HFFc6 (cell line): Measurements from ENCODE around the gene URGCP. TPM values are rescaled to one million over a fixed set of nuclear protein-coding genes. Genes with fewer than 3 reads are reported as not detected.

Source experiments
- DNase-seq: peaks from one replicate; pipeline ENCODE4 v3.0.0-alpha.2; 2018
- H3K27ac Mint-ChIP-seq: 2 replicates; pipeline ENCODE4 v1.8.0; 2020; ENCODE audit warnings: mild to moderate bottlenecking, mixed read lengths
- H3K27me3 Mint-ChIP-seq: 2 replicates; pipeline ENCODE4 v1.8.0; 2021; ENCODE audit warnings: mild to moderate bottlenecking, moderate library complexity, mixed read lengths; ENCODE audit not compliant: insufficient read depth
- H3K36me3 Mint-ChIP-seq: 2 replicates; pipeline ENCODE4 v1.8.0; 2021; ENCODE audit warnings: low read depth, mixed read lengths
- H3K4me1 Mint-ChIP-seq: 2 replicates; pipeline ENCODE4 v1.8.0; 2020; ENCODE audit warnings: low read depth, mixed read lengths
- H3K4me3 Mint-ChIP-seq: 2 replicates; pipeline ENCODE4 v1.8.0; 2020; ENCODE audit warnings: mild to moderate bottlenecking, moderate library complexity, mixed read lengths
- H3K9me3 Mint-ChIP-seq: 2 replicates; pipeline ENCODE4 v1.8.0; 2020; ENCODE audit warnings: mild to moderate bottlenecking, mixed read lengths
- CTCF ChIP-seq: fragments of 200-600 bp; sonication (generic); IDR thresholded peaks from 2 replicates; pipeline ENCODE4 v1.5.0; 2021; ENCODE audit warnings: antibody characterized with exemption, mild to moderate bottlenecking
- total RNA-seq, 6 experiments: library from RNA; stranded (reverse); fragmentation: NEBNext Ultra II Directional; extraction: Animal tissue kit (Norgen Biotek cat#: 25700); gene quantifications; 2 replicates in 1 of 6; 3 replicates in 5 of 6; pipeline ENCODE4 v1.2.3, GENCODE V29; 2021

Gene URGCP
- total RNA-seq, 6 experiments from 2014 or later = 41.4 to 53.2 (median 43.2) TPM

- no peak for DNase-seq
- Mint-ChIP-seq H3K27me3 (no peaks in the 10 kb centered on the region), H3K4me3 (no peak overlapping the region), H3K4me1 (no peaks in the 10 kb centered on the region), H3K27ac (no peak overlapping the region), H3K9me3 (no peaks in the 10 kb centered on the region), H3K36me3 (peaks cover 8% of the 10 kb centered on the region)
- TF ChIP-seq CTCF = no peak
Observed at GRCh38 chr7:43915907-43916306, 9.5 kb upstream of the URGCP start.

- no peaks in the 10 kb centered on the region for H3K4me1 Mint-ChIP-seq
- H3K27me3 Mint-ChIP-seq = no peaks in the 10 kb centered on the region
- no peak for TF ChIP-seq CTCF
- no peak overlapping the region for H3K27ac Mint-ChIP-seq
- H3K4me3 Mint-ChIP-seq = no peak overlapping the region
- peaks cover 8% of the 10 kb centered on the region for H3K36me3 Mint-ChIP-seq
- H3K9me3 Mint-ChIP-seq = no peaks in the 10 kb centered on the region
- no peak for DNase-seq
Observed at GRCh38 chr7:43914795-43915194, 8.4 kb upstream of the URGCP start.

GRCh38 chr7:43905956-43906330 is 453 bp downstream of the URGCP start:
- no peak for DNase-seq
- Mint-ChIP-seq H3K27me3 (no peaks in the 10 kb centered on the region), H3K36me3 (peaks cover 21% of the 10 kb centered on the region), H3K27ac (peak overlapping the region; percentile 98), H3K4me1 (peaks cover 40% of the 10 kb centered on the region), H3K9me3 (no peaks in the 10 kb centered on the region), H3K4me3 (peak overlapping the region; percentile 97)
- TF ChIP-seq CTCF = no peak

GRCh38 chr7:43905209-43905946 is 1.0 kb downstream of the URGCP start:
- Mint-ChIP-seq H3K27ac (peak overlapping the region; percentile 98), H3K4me1 (peaks cover 40% of the 10 kb centered on the region), H3K4me3 (peak overlapping the region; percentile 97), H3K27me3 (no peaks in the 10 kb centered on the region), H3K36me3 (peaks cover 21% of the 10 kb centered on the region), H3K9me3 (no peaks in the 10 kb centered on the region)
- no peak for TF ChIP-seq CTCF
- DNase-seq = peak; percentile 34

- DNase-seq = peak; percentile 57
- H3K27ac Mint-ChIP-seq = peak overlapping the region; percentile 98
- TF ChIP-seq CTCF = no peak
- peaks cover 21% of the 10 kb centered on the region for H3K36me3 Mint-ChIP-seq
- H3K4me1 Mint-ChIP-seq = peaks cover 40% of the 10 kb centered on the region
- H3K27me3 Mint-ChIP-seq = no peaks in the 10 kb centered on the region
- H3K4me3 Mint-ChIP-seq = peak overlapping the region; percentile 97
- H3K9me3 Mint-ChIP-seq = no peaks in the 10 kb centered on the region
Observed at GRCh38 chr7:43904533-43905208, 1.7 kb downstream of the URGCP start.
